Breast epithelium (tissue), 4 donors: ENCODE data around the gene NDUFS7. TPM values are rescaled to one million over a fixed set of nuclear protein-coding genes. Genes with fewer than 3 reads are reported as not detected.
A peak's percentile ranks its signal among the peaks of the same experiment; 100 is the strongest.

ENCODE experiments used
- DNase-seq, 2 donors: peaks; one replicate each; pipeline ENCODE4 v3.0.0-alpha.2; 2019; ENCODE audit warnings: low spot score in 2 of 2
- H3K27ac ChIP-seq, 2 donors: fragments of 200-600 bp; sonication (generic) in 1 of 2; one replicate each; pipeline ENCODE4 v1.5.1; 2016 to 2019; ENCODE audit warnings: mild to moderate bottlenecking in 1 of 2
- H3K27me3 ChIP-seq, 2 donors: fragments of 200-600 bp; sonication (generic) in 1 of 2; one replicate each; pipeline versions ENCODE4 v1.5.1 to v1.6.0; 2017 to 2019; ENCODE audit warnings: control low read depth in 1 of 2, mild to moderate bottlenecking in 1 of 2
- H3K36me3 ChIP-seq: fragments of 200-600 bp; one replicate; pipeline ENCODE4 v1.5.1; 2019
- H3K4me1 ChIP-seq, 2 donors: fragments of 200-600 bp; sonication (generic); one replicate each; pipeline ENCODE4 v1.5.1; 2016 to 2019; ENCODE audit warnings: control low read depth in 1 of 2
- H3K4me3 ChIP-seq, 3 donors: fragments of 200-600 bp; sonication (generic); 1 replicate in 2 of 3; 2 replicates in 1 of 3; pipeline ENCODE4 v1.5.1; 2016 to 2019; ENCODE audit warnings: mild to moderate bottlenecking in 3 of 3, moderate library complexity in 2 of 3
- H3K9me3 ChIP-seq, 2 donors: fragments of 200-600 bp; sonication (generic) in 1 of 2; one replicate each; pipeline ENCODE4 v1.5.1; 2016 to 2019; ENCODE audit warnings: control low read depth in 1 of 2
- CTCF ChIP-seq, 3 donors: fragments of 450-650 bp; IDR thresholded peaks; one replicate each; pipeline ENCODE4 v1.5.1; 2016 to 2017; ENCODE audit warnings: antibody characterized with exemption in 3 of 3, mild to moderate bottlenecking in 3 of 3, moderate library complexity in 3 of 3
- POLR2A ChIP-seq: fragments of 450-650 bp; IDR thresholded peaks from one replicate; pipeline ENCODE4 v1.6.1; 2016; ENCODE audit warnings: antibody characterized with exemption, mild to moderate bottlenecking, moderate library complexity
- POLR2AphosphoS5 ChIP-seq, 3 donors: sonication (generic); formaldehyde crosslinking; IDR thresholded peaks; one replicate each; pipeline ENCODE4 v1.6.1; 2017; ENCODE audit warnings: antibody characterized with exemption in 3 of 3
- intact Hi-C: fragments of 100-400 bp; cut with DNase I; formaldehyde crosslinking; loops from one replicate; pipeline ENCODE4 v1.15.1; 2023; ENCODE audit warnings: low total_unique reads
- total RNA-seq, 3 donors: library from RNA; depleted of rRNA; stranded (reverse); fragments of >200 nt; gene quantifications; one replicate each; pipeline ENCODE4 v1.1.0, GENCODE V29; 2016

The NDUFS7 gene
- total RNA-seq, 3 donors from 2014 or later = 67.5 to 122 (median 67.5) TPM

GRCh38 chr19:1410789-1411188 is 27.1 kb downstream of the NDUFS7 start:
- H3K36me3 ChIP-seq = no peaks in the 10 kb centered on the region
- peak overlapping the region in 2 of 3 donors; percentile 98 to 100 for H3K4me3 ChIP-seq
- peak overlapping the region; percentile 95 to 98 for H3K27ac ChIP-seq
- no peak for DNase-seq
- intact Hi-C loops = no loop called here
- TF ChIP-seq POLR2AphosphoS5 (IDR thresholded peaks at IDR 0.05) (no peak), POLR2A (no peak), CTCF (IDR thresholded peaks at IDR 0.05) (no peak)
- H3K4me1 ChIP-seq = peaks cover 45 to 49% of the 10 kb centered on the region in 2 donors
- no peaks in the 10 kb centered on the region for H3K27me3 ChIP-seq
- H3K9me3 ChIP-seq = no peaks in the 10 kb centered on the region

- Histone ChIP-seq H3K4me3 (peak overlapping the region in 1 of 3 donors; percentile 100), H3K9me3 (no peaks in the 10 kb centered on the region), H3K36me3 (no peaks in the 10 kb centered on the region), H3K27me3 (no peaks in the 10 kb centered on the region), H3K27ac (peak overlapping the region; percentile 95 to 98), H3K4me1 (peaks cover 52 to 57% of the 10 kb centered on the region in 2 donors)
- no peak for TF ChIP-seq CTCF (IDR thresholded peaks at IDR 0.05)
- TF ChIP-seq POLR2A = no peak
- no peak for TF ChIP-seq POLR2AphosphoS5 (IDR thresholded peaks at IDR 0.05)
- no peak for DNase-seq
- intact Hi-C loops = no loop called here
Observed at GRCh38 chr19:1411255-1412191, 27.8 kb downstream of the NDUFS7 start.

GRCh38 chr19:1412323-1412923 is 28.7 kb downstream of the NDUFS7 start:
- Histone ChIP-seq H3K27ac (peak overlapping the region; percentile 95 to 98), H3K4me3 (peak overlapping the region in 1 of 3 donors; percentile 100), H3K36me3 (no peaks in the 10 kb centered on the region), H3K9me3 (no peaks in the 10 kb centered on the region), H3K27me3 (no peaks in the 10 kb centered on the region), H3K4me1 (peaks cover 59 to 66% of the 10 kb centered on the region in 2 donors)
- DNase-seq = no peak
- TF ChIP-seq CTCF (IDR thresholded peaks at IDR 0.05) (no peak), POLR2AphosphoS5 (IDR thresholded peaks at IDR 0.05) (no peak), POLR2A (no peak)
- intact Hi-C loops = no loop called here

GRCh38 chr19:1412995-1413800 is 29.5 kb downstream of the NDUFS7 start:
- H3K4me3 ChIP-seq = peak overlapping the region in 1 of 3 donors; percentile 40
- peak overlapping the region; percentile 95 to 98 for H3K27ac ChIP-seq
- no peak for TF ChIP-seq CTCF (IDR thresholded peaks at IDR 0.05)
- TF ChIP-seq POLR2AphosphoS5 (IDR thresholded peaks at IDR 0.05) = no peak
- no peak for TF ChIP-seq POLR2A
- peaks cover 61 to 74% of the 10 kb centered on the region in 2 donors for H3K4me1 ChIP-seq
- H3K9me3 ChIP-seq = no peaks in the 10 kb centered on the region
- no peaks in the 10 kb centered on the region for H3K27me3 ChIP-seq
- H3K36me3 ChIP-seq = no peaks in the 10 kb centered on the region
- DNase-seq = no peak
- intact Hi-C loops = no loop called here
